A673 (cell line): ENCODE results near the gene SVIL.
"Not testable (repeated sequence)": the region's sequence is repeated elsewhere in the genome, so short reads cannot be mapped to it uniquely, and the experiment has no call there.

Experiments
- EZH2 ChIP-seq: fragments of 200-600 bp; sonication (generic); IDR thresholded peaks from 2 replicates; pipeline ENCODE4 v1.6.1; 2017; ENCODE audit warnings: borderline replicate concordance, low read depth, mild to moderate bottlenecking, mixed read lengths, antibody characterized with exemption, low read length; ENCODE audit not compliant: poor library complexity, severe bottlenecking
- TF ChIP-seq, protein P1 (sequence below): fragments of 300-800, 200-600 bp; sonication (generic); conservative IDR thresholded peaks from 2 replicates; pipeline ENCODE4 v1.5.1; 2017; ENCODE audit warnings: low read depth, mild to moderate bottlenecking, antibody characterized with exemption, low read length, moderate library complexity, mixed read lengths

- TF ChIP-seq, protein P1, sequence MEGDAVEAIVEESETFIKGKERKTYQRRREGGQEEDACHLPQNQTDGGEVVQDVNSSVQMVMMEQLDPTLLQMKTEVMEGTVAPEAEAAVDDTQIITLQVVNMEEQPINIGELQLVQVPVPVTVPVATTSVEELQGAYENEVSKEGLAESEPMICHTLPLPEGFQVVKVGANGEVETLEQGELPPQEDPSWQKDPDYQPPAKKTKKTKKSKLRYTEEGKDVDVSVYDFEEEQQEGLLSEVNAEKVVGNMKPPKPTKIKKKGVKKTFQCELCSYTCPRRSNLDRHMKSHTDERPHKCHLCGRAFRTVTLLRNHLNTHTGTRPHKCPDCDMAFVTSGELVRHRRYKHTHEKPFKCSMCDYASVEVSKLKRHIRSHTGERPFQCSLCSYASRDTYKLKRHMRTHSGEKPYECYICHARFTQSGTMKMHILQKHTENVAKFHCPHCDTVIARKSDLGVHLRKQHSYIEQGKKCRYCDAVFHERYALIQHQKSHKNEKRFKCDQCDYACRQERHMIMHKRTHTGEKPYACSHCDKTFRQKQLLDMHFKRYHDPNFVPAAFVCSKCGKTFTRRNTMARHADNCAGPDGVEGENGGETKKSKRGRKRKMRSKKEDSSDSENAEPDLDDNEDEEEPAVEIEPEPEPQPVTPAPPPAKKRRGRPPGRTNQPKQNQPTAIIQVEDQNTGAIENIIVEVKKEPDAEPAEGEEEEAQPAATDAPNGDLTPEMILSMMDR = not testable (repeated sequence)
- TF ChIP-seq EZH2 = not testable (repeated sequence)
These were observed 60.3 kb downstream of the SVIL start for GRCh38 chr10:29574212-29575097.
